WERI-Rb-1 (cell line): ENCODE measurements around the gene STIM2.

Experiments
- DNase-seq: peaks from one replicate; pipeline ENCODE4 v3.0.0-alpha.2; 2020
- H3K27ac ChIP-seq: fragments of 250-450 bp; sonication (Bioruptor Pico); 2 replicates; pipeline ENCODE4 v1.5.1; 2020; ENCODE audit warnings: mild to moderate bottlenecking, moderate library complexity
- H3K27me3 ChIP-seq: fragments of 250-450 bp; sonication (Bioruptor Pico); 2 replicates; pipeline ENCODE4 v1.5.1; 2021; ENCODE audit warnings: mild to moderate bottlenecking, low read depth, moderate library complexity; ENCODE audit not compliant: insufficient read depth, severe bottlenecking
- H3K36me3 ChIP-seq: fragments of 250-450 bp; sonication (Bioruptor Pico); 2 replicates; pipeline ENCODE4 v1.5.1; 2020; ENCODE audit warnings: mild to moderate bottlenecking, moderate library complexity
- H3K4me3 ChIP-seq: 2 replicates; pipeline ENCODE4 v1.5.1; 2011; ENCODE audit warnings: low read depth, mild to moderate bottlenecking, control low read depth, low read length
- H3K9me3 ChIP-seq: fragments of 250-450 bp; sonication (Bioruptor Pico); 2 replicates; pipeline ENCODE4 v1.5.1; 2021; ENCODE audit warnings: mild to moderate bottlenecking, moderate library complexity; ENCODE audit not compliant: severe bottlenecking
- CTCF ChIP-seq: IDR thresholded peaks from 2 replicates; pipeline ENCODE4 v1.5.1; 2011; ENCODE audit warnings: low read depth, mild to moderate bottlenecking, control low read depth, inconsistent platforms, low read length

The STIM2 gene

GRCh38 chr4:26984896-26985295 is 124.3 kb downstream of the STIM2 start:
- H3K9me3 ChIP-seq, result no peaks in the 10 kb centered on the region
- H3K27ac ChIP-seq, result no peak overlapping the region
- TF ChIP-seq CTCF, result no peak
- no peak for DNase-seq
- no peak overlapping the region for H3K4me3 ChIP-seq
- H3K36me3 ChIP-seq, result no peaks in the 10 kb centered on the region
- H3K27me3 ChIP-seq, result no peaks in the 10 kb centered on the region

- no peak for TF ChIP-seq CTCF
Measured at GRCh38 chr4:26985873-26986272, 125.2 kb downstream of the STIM2 start.

GRCh38 chr4:26987191-26987590 is 126.5 kb downstream of the STIM2 start:
- Histone ChIP-seq H3K9me3 (no peaks in the 10 kb centered on the region), H3K27ac (no peak overlapping the region), H3K27me3 (no peaks in the 10 kb centered on the region), H3K36me3 (no peaks in the 10 kb centered on the region), H3K4me3 (no peak overlapping the region)
- no peak for TF ChIP-seq CTCF
- no peak for DNase-seq

More at GRCh38 chr4:26985873-26986272, 125.2 kb downstream of the STIM2 start:
- no peaks in the 10 kb centered on the region for H3K9me3 ChIP-seq
- DNase-seq, result no peak
- H3K36me3 ChIP-seq, result no peaks in the 10 kb centered on the region
- H3K27ac ChIP-seq, result no peak overlapping the region
- H3K27me3 ChIP-seq, result no peaks in the 10 kb centered on the region
- H3K4me3 ChIP-seq, result no peak overlapping the region

GRCh38 chr4:26991057-26991456 is 130.4 kb downstream of the STIM2 start:
- no peaks in the 10 kb centered on the region for H3K36me3 ChIP-seq
- H3K27me3 ChIP-seq, result no peaks in the 10 kb centered on the region
- no peak for DNase-seq
- no peak overlapping the region for H3K4me3 ChIP-seq
- TF ChIP-seq CTCF, result no peak
- no peaks in the 10 kb centered on the region for H3K9me3 ChIP-seq
- no peak overlapping the region for H3K27ac ChIP-seq

- H3K36me3 ChIP-seq, result no peaks in the 10 kb centered on the region
- H3K4me3 ChIP-seq, result no peak overlapping the region
- H3K9me3 ChIP-seq, result no peaks in the 10 kb centered on the region
- H3K27ac ChIP-seq, result no peak overlapping the region
- no peak for TF ChIP-seq CTCF
- H3K27me3 ChIP-seq, result no peaks in the 10 kb centered on the region
- DNase-seq, result no peak
Measured at GRCh38 chr4:26992657-26993361, 132.2 kb downstream of the STIM2 start.

- no peak overlapping the region for H3K4me3 ChIP-seq
- TF ChIP-seq CTCF, result no peak
- no peak for DNase-seq
- no peaks in the 10 kb centered on the region for H3K36me3 ChIP-seq
- H3K27ac ChIP-seq, result no peak overlapping the region
- H3K27me3 ChIP-seq, result no peaks in the 10 kb centered on the region
- H3K9me3 ChIP-seq, result no peaks in the 10 kb centered on the region
Measured at GRCh38 chr4:26993539-26993938, 132.9 kb downstream of the STIM2 start.
